Left ventricle myocardium inferior (tissue), 1 donor: ENCODE results near the gene FAM107B. TPM values are rescaled to one million over a fixed set of nuclear protein-coding genes. Genes with fewer than 3 reads are reported as not detected.

Experiments used
- DNase-seq: peaks from one replicate; pipeline ENCODE4 v3.0.0-alpha.2; 2020
- H3K27ac ChIP-seq: fragments of 200-600 bp; replicated peaks from 2 replicates; pipeline ENCODE4 v1.8.0; 2021
- H3K27me3 ChIP-seq: fragments of 200-600 bp; 2 replicates; pipeline ENCODE4 v1.8.0; 2021; ENCODE audit warnings: low read depth
- H3K36me3 ChIP-seq: fragments of 200-600 bp; 2 replicates; pipeline ENCODE4 v1.8.0; 2021
- H3K4me1 ChIP-seq: fragments of 200-600 bp; 2 replicates; pipeline ENCODE4 v1.8.0; 2021
- H3K4me3 ChIP-seq: fragments of 200-600 bp; 2 replicates; pipeline ENCODE4 v1.8.0; 2021; ENCODE audit warnings: mild to moderate bottlenecking, moderate library complexity
- H3K9me3 ChIP-seq: fragments of 200-600 bp; replicated peaks from 2 replicates; pipeline ENCODE4 v1.8.0; 2021
- intact Hi-C: fragments of 100-400 bp; cut with micrococcal nuclease; formaldehyde crosslinking; loops from one replicate; pipeline ENCODE4 v1.11.0; 2022
- total RNA-seq: library from RNA; stranded (reverse); fragmentation: NEBNext Ultra II Directional; extraction: Animal tissue kit (Norgen Biotek cat#: 25700); gene quantifications from one replicate; pipeline ENCODE4 v1.2.1, GENCODE V29; 2021
- TF ChIP-seq, protein P1 (sequence below): fragments of 200-600 bp; IDR thresholded peaks from 2 replicates; pipeline ENCODE4 v1.8.0; 2021; ENCODE audit warnings: antibody characterized with exemption, mild to moderate bottlenecking, borderline replicate concordance
- donor health status: DM: no; HTN: yes; CAD: no; lungs with severe emphysema.

Gene FAM107B
- total RNA-seq, 1 donor from 2014 or later, result 4.7 TPM

- Histone ChIP-seq H3K27me3 (no peaks in the 10 kb centered on the region), H3K9me3 (no peaks in the 10 kb centered on the region), H3K36me3 (peaks cover 3% of the 10 kb centered on the region), H3K4me1 (peaks cover 12% of the 10 kb centered on the region), H3K4me3 (no peak overlapping the region), H3K27ac (no peak overlapping the region)
- intact Hi-C loops, result no loop called here
- no peak for DNase-seq
- TF ChIP-seq, protein P1, sequence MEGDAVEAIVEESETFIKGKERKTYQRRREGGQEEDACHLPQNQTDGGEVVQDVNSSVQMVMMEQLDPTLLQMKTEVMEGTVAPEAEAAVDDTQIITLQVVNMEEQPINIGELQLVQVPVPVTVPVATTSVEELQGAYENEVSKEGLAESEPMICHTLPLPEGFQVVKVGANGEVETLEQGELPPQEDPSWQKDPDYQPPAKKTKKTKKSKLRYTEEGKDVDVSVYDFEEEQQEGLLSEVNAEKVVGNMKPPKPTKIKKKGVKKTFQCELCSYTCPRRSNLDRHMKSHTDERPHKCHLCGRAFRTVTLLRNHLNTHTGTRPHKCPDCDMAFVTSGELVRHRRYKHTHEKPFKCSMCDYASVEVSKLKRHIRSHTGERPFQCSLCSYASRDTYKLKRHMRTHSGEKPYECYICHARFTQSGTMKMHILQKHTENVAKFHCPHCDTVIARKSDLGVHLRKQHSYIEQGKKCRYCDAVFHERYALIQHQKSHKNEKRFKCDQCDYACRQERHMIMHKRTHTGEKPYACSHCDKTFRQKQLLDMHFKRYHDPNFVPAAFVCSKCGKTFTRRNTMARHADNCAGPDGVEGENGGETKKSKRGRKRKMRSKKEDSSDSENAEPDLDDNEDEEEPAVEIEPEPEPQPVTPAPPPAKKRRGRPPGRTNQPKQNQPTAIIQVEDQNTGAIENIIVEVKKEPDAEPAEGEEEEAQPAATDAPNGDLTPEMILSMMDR, result no peak
Measured at GRCh38 chr10:14533295-14533694, 241.4 kb downstream of the FAM107B start.

DNA sequence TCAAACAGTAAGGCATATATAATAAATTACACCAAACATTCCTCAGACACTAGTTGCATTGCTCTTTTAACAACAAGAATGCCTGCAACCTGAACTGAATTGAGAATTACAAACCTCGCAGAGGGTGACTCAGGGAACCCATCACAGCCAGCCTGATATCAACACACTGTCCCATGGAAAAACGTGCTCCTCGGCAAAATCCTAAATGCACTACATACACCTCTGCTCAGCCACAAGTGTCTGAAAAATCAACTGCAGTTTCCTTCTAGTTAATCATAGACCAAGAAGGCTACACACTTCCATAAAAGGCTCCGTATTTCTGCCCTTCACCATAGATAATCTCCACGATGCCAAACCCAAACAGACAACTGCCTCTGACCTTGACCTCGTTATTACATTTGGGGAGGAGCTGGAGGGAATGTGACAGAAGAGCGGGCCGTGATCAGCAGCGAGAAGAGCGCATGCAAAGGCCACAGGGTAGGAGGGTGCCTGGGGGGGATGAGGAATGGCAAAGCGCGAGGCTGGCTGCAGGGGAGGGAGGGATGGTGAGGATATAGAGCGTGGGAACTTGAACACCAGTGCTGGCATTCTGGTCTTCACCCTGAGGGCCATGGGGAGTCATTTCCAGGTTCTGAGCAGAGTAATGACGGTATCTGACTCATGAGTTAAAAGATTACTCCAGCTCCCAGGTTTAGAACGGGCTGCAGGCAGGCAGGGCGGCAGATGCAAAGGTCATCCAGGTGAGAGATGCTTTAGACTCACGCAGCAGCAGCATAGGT is 242.0 kb downstream of the FAM107B start:
- Histone ChIP-seq H3K9me3 (no peaks in the 10 kb centered on the region), H3K27ac (no peak overlapping the region), H3K27me3 (no peaks in the 10 kb centered on the region), H3K4me1 (peaks cover 12% of the 10 kb centered on the region), H3K4me3 (no peak overlapping the region), H3K36me3 (peaks cover 3% of the 10 kb centered on the region)
- DNase-seq, result no peak
- TF ChIP-seq, protein P1, result no peak
- intact Hi-C loops, result no loop called here

DNA sequence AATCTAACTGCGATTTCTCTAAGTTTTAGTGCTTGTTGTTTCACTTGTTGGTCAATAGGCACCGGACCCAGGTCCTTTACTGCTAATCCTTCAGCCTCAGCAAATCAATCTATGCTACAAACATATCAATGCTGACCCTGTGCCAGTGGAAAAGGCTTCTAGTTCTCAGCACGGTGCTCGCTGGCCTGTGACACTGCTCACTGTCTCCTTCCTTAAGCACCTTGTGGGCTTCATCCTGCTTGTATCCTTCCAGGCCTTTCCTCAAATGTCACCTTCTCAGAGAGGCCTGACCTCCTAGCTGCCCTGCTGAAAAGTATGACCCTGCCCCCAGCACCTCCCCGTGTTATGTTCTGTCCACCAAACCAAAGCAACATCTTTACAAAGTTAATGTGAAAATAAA is 242.7 kb downstream of the FAM107B start:
- intact Hi-C loops, result no loop called here
- no peak overlapping the region for H3K27ac ChIP-seq

GRCh38 chr10:14530465-14530864 is 244.2 kb downstream of the FAM107B start:
- no peak overlapping the region for H3K27ac ChIP-seq
- H3K4me3 ChIP-seq, result no peak overlapping the region
- DNase-seq, result no peak
- peaks cover 3% of the 10 kb centered on the region for H3K36me3 ChIP-seq
- H3K4me1 ChIP-seq, result no peaks in the 10 kb centered on the region
- no peaks in the 10 kb centered on the region for H3K27me3 ChIP-seq
- no peaks in the 10 kb centered on the region for H3K9me3 ChIP-seq
- TF ChIP-seq, protein P1, result no peak
- intact Hi-C loops, result no loop called here

More for the DNA sequence above, 242.7 kb downstream of the FAM107B start:
- H3K4me1 ChIP-seq, result peaks cover 9% of the 10 kb centered on the region
- no peak overlapping the region for H3K4me3 ChIP-seq
- H3K36me3 ChIP-seq, result peaks cover 3% of the 10 kb centered on the region
- DNase-seq, result no peak
- TF ChIP-seq, protein P1, result no peak
- no peaks in the 10 kb centered on the region for H3K27me3 ChIP-seq
- no peaks in the 10 kb centered on the region for H3K9me3 ChIP-seq

DNA sequence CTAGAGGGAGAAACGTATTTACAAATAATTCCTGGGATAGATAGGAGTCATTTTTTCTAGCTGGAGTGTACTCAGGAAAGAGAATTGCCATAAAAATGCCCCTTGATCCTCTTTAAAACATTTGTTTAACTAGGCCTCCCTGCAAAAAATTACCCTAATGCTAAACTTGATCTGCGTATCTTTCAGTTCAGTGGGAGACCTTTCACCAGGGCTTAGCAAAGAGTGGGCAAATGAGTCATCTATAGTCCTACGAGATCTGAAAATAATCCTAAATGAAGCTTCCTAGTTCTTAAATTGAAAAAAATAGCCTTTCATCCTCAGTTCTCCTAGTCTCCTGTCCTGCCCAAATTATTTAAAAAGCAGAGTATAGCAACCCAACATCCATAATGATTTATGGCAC is 245.3 kb downstream of the FAM107B start:
- no peak for DNase-seq
- no peak overlapping the region for H3K27ac ChIP-seq
- no peaks in the 10 kb centered on the region for H3K9me3 ChIP-seq
- no peaks in the 10 kb centered on the region for H3K4me1 ChIP-seq
- no peaks in the 10 kb centered on the region for H3K27me3 ChIP-seq
- TF ChIP-seq, protein P1, result no peak
- intact Hi-C loops, result no loop called here
- no peak overlapping the region for H3K4me3 ChIP-seq
- peaks cover 3% of the 10 kb centered on the region for H3K36me3 ChIP-seq
